Fibroblast of lung (primary cell): ENCODE results near the gene ANKRD65.

Experiments
- CTCF ChIP-seq, 2 donors: IDR thresholded peaks in 1 of 2; conservative IDR thresholded peaks in 1 of 2; 1 replicate in 1 of 2; 2 replicates in 1 of 2; pipeline ENCODE4 v1.5.1; 2011 to 2012; ENCODE audit warnings: low read length in 2 of 2, control low read depth in 1 of 2, inconsistent platforms in 1 of 2, low read depth in 1 of 2, mild to moderate bottlenecking in 1 of 2
- EZH2 ChIP-seq: IDR thresholded peaks from 2 replicates; pipeline ENCODE4 v1.5.1; 2012; ENCODE audit warnings: low read length, control low read depth, mild to moderate bottlenecking; ENCODE audit errors: missing control alignments

DNA sequence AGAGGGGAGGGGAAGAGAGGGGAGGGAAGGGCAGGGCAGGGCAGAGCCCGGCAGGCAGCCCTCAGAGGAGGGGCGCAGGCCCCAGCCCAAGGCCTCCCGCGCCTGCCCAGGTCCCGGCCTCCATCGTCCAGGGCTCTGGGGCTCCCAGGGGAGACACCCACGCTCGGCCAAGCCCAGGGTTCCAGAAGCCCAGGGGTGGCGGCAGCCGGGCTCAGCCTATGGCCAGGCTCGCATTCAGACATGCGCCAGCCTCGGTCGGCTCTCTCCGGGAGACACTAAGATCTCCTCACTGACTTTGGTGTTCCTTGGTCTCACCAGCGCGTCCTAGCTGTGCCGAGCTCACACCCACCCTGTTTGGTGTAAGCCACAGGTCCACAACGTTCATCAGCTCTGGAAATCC lies 7.1 kb upstream of the ANKRD65 start:
- TF ChIP-seq CTCF (conservative IDR thresholded peaks at IDR 0.05 in 1 of 2, IDR thresholded peaks at IDR 0.05 in 1 of 2; ENCODE audit: low read depth in 1 of 2, low read length in 2 of 2), result no peak
- no peak for TF ChIP-seq EZH2
